H1 (cell line): Measurements from ENCODE around the gene ANKS1B. TPM values are rescaled to one million over a fixed set of nuclear protein-coding genes. Genes with fewer than 3 reads are reported as not detected.

ENCODE experiments used
- CTCF ChIA-PET: fragments of 300-600 bp; sonication (Branson Sonifier 250); formaldehyde crosslinking; loops from one replicate; lab custom pipeline; 2021; ENCODE audit not compliant: partially characterized antibody; lab: Charles Lee
- POLR2A ChIA-PET: fragments of 300-600 bp; sonication (Branson Sonifier 250); formaldehyde crosslinking; loops from one replicate; lab custom pipeline; 2021; ENCODE audit warnings: inconsistent platforms; ENCODE audit not compliant: partially characterized antibody; lab: Charles Lee
- DNase-seq, 2 experiments: peaks; one replicate each; pipeline versions ENCODE4 v3.0.0 to v3.0.0-alpha.2; 2010 to 2022; ENCODE audit warnings: low spot score in 2 of 2, low read depth in 1 of 2, mixed read lengths in 1 of 2
- FAIRE-seq: peaks from 2 replicates; lab custom pipeline; 2011; peaks lifted over from hg19 to GRCh38; lab: Jason Lieb, UNC
- H2AFZ ChIP-seq: 2 replicates; pipeline ENCODE4 v1.8.1; 2012; ENCODE audit warnings: low read length, inconsistent platforms
- H2AK5ac ChIP-seq: 2 replicates; pipeline ENCODE4 v1.6.1; 2013; ENCODE audit warnings: low read depth, low read length
- H2BK120ac ChIP-seq: replicated peaks from 2 replicates; pipeline ENCODE3; 2013; ENCODE audit warnings: low read depth, low read length, inconsistent platforms
- H2BK12ac ChIP-seq: 2 replicates; pipeline ENCODE4 v1.6.1; 2013; ENCODE audit warnings: low read depth, low read length
- H2BK15ac ChIP-seq: 2 replicates; pipeline ENCODE4 v1.6.1; 2013; ENCODE audit warnings: low read length
- H2BK20ac ChIP-seq: 2 replicates; pipeline ENCODE4 v1.6.1; 2013; ENCODE audit warnings: low read length
- H2BK5ac ChIP-seq: 2 replicates; pipeline ENCODE4 v1.6.1; 2013; ENCODE audit warnings: low read depth, low read length
- H3K14ac ChIP-seq: 2 replicates; pipeline ENCODE4 v1.6.1; 2013; ENCODE audit warnings: inconsistent platforms; ENCODE audit not compliant: insufficient read length
- H3K18ac ChIP-seq: 2 replicates; pipeline ENCODE4 v1.6.1; 2013; ENCODE audit warnings: low read length; ENCODE audit errors: extremely low read depth
- H3K23ac ChIP-seq: 2 replicates; pipeline ENCODE4 v1.6.1; 2013; ENCODE audit warnings: inconsistent platforms; ENCODE audit not compliant: insufficient read length
- H3K23me2 ChIP-seq: 2 replicates; pipeline ENCODE4 v1.6.1; 2013; ENCODE audit warnings: low read depth, low read length
- H3K27ac ChIP-seq: 2 replicates; pipeline ENCODE4 v1.6.1; 2011; ENCODE audit warnings: low read depth, low read length, inconsistent platforms
- H3K27me3 ChIP-seq, 4 experiments: replicated peaks in 1 of 4; 1 replicate in 1 of 4; 2 replicates in 3 of 4; pipeline versions ENCODE4 v1.6.1 to v1.8.1; 2011 to 2013; ENCODE audit warnings: low read length in 3 of 4, mild to moderate bottlenecking in 3 of 4, inconsistent platforms in 2 of 4, mixed read lengths in 2 of 4, moderate library complexity in 1 of 4; ENCODE audit not compliant: control insufficient read depth in 3 of 4, insufficient read depth in 3 of 4; ENCODE audit errors: extremely low read depth in 1 of 4
- H3K36me3 ChIP-seq, 4 experiments: 2 replicates each; pipeline versions ENCODE4 v1.6.1 to v1.8.1; 2011 to 2013; ENCODE audit warnings: mild to moderate bottlenecking in 4 of 4, low read length in 3 of 4, moderate library complexity in 2 of 4, control low read depth in 1 of 4, inconsistent platforms in 1 of 4; ENCODE audit not compliant: insufficient read depth in 4 of 4, control insufficient read depth in 2 of 4
- H3K4ac ChIP-seq: replicated peaks from 2 replicates; pipeline ENCODE3; 2013; ENCODE audit warnings: low read length, low read depth, mixed read lengths, inconsistent platforms; ENCODE audit not compliant: insufficient read length
- H3K4me1 ChIP-seq, 4 experiments: replicated peaks in 1 of 4; 1 replicate in 1 of 4; 2 replicates in 3 of 4; pipeline versions ENCODE4 v1.6.1 to v1.8.1; 2011 to 2013; ENCODE audit warnings: low read length in 3 of 4, inconsistent platforms in 2 of 4, mixed read lengths in 1 of 4; ENCODE audit not compliant: insufficient read depth in 4 of 4, control insufficient read depth in 3 of 4
- H3K4me2 ChIP-seq, 2 experiments: 2 replicates each; pipeline versions ENCODE4 v1.6.1 to v1.8.1; 2011 to 2013; ENCODE audit warnings: low read depth in 2 of 2, low read length in 2 of 2, control low read depth in 1 of 2, inconsistent platforms in 1 of 2, mild to moderate bottlenecking in 1 of 2; ENCODE audit not compliant: insufficient read depth in 1 of 2
- H3K4me3 ChIP-seq, 4 experiments: fragments of 200-600, 300-600 bp in 1 of 4; sonication (generic), shearing (Covaris generic), sonication (Bioruptor Twin) in 1 of 4; 2 replicates each; pipeline versions ENCODE4 v1.5.1 to v1.8.1; 2011 to 2016; ENCODE audit warnings: low read length in 4 of 4, low read depth in 3 of 4, control low read depth in 2 of 4, inconsistent platforms in 2 of 4, mild to moderate bottlenecking in 2 of 4, mixed read lengths in 1 of 4, moderate library complexity in 1 of 4; ENCODE audit not compliant: insufficient read depth in 2 of 4; ENCODE audit errors: extremely low read depth in 1 of 4
- H3K56ac ChIP-seq: replicated peaks from 2 replicates; pipeline ENCODE3; 2013; ENCODE audit warnings: low read depth, mild to moderate bottlenecking, mixed read lengths, low read length, inconsistent platforms; ENCODE audit not compliant: insufficient read length
- H3K79me1 ChIP-seq: 2 replicates; pipeline ENCODE4 v1.6.1; 2013; ENCODE audit warnings: low read depth, low read length, control low read depth
- H3K79me2 ChIP-seq, 2 experiments: 2 replicates each; pipeline versions ENCODE4 v1.6.1 to v1.8.1; 2012 to 2013; ENCODE audit warnings: low read length in 2 of 2, mild to moderate bottlenecking in 2 of 2, inconsistent platforms in 1 of 2; ENCODE audit not compliant: insufficient read depth in 2 of 2, control insufficient read depth in 1 of 2
- H3K9ac ChIP-seq, 4 experiments: replicated peaks in 1 of 4; 1 replicate in 1 of 4; 2 replicates in 3 of 4; pipeline versions ENCODE4 v1.6.1 to v1.8.1; 2011 to 2013; ENCODE audit warnings: low read depth in 3 of 4, low read length in 3 of 4, control low read depth in 2 of 4, mild to moderate bottlenecking in 2 of 4, moderate library complexity in 2 of 4, inconsistent platforms in 1 of 4; ENCODE audit errors: extremely low read depth in 1 of 4
- H3K9me3 ChIP-seq, 2 experiments: 2 replicates each; pipeline versions ENCODE4 v1.6.1 to v1.8.1; 2012 to 2013; ENCODE audit warnings: mild to moderate bottlenecking in 2 of 2, moderate library complexity in 2 of 2, control low read depth in 1 of 2, inconsistent platforms in 1 of 2, low read depth in 1 of 2, low read length in 1 of 2, mixed read lengths in 1 of 2; ENCODE audit not compliant: insufficient read depth in 2 of 2
- H4K20me1 ChIP-seq, 2 experiments: replicated peaks in 1 of 2; 2 replicates each; pipeline versions ENCODE3 to v1.8.1; 2011 to 2013; ENCODE audit warnings: inconsistent platforms in 2 of 2, low read length in 2 of 2, mild to moderate bottlenecking in 1 of 2; ENCODE audit not compliant: insufficient read depth in 2 of 2, control insufficient read depth in 1 of 2
- H4K5ac ChIP-seq: 2 replicates; pipeline ENCODE4 v1.6.1; 2013; ENCODE audit warnings: low read length, low read depth, mixed read lengths, inconsistent platforms; ENCODE audit not compliant: insufficient read length
- H4K8ac ChIP-seq: 2 replicates; pipeline ENCODE4 v1.8.0; 2013; ENCODE audit warnings: mild to moderate bottlenecking, moderate library complexity, low read length, inconsistent platforms; ENCODE audit not compliant: insufficient read depth; ENCODE audit errors: extremely low read depth
- H4K91ac ChIP-seq: replicated peaks from 2 replicates; pipeline ENCODE3; 2013; ENCODE audit warnings: low read length, mixed read lengths, inconsistent platforms; ENCODE audit not compliant: insufficient read length
- BRCA1 ChIP-seq: IDR thresholded peaks from 2 replicates; pipeline ENCODE4 v1.6.1; 2012; ENCODE audit warnings: low read depth, low read length, improper control_type of control experiment
- CEBPB ChIP-seq: IDR thresholded peaks from 2 replicates; pipeline ENCODE4 v1.6.1; 2012; ENCODE audit warnings: low read depth, low read length
- EGR1 ChIP-seq: IDR thresholded peaks from 2 replicates; pipeline ENCODE4 v1.6.1; 2011; ENCODE audit warnings: low read depth, low read length, borderline replicate concordance
- FOSL1 ChIP-seq: IDR thresholded peaks from 2 replicates; pipeline ENCODE4 v1.6.1; 2011; ENCODE audit warnings: mild to moderate bottlenecking, low read depth, low read length, moderate library complexity; ENCODE audit not compliant: insufficient read depth
- KDM4A ChIP-seq: IDR thresholded peaks from one replicate; pipeline ENCODE4 v1.7.1; 2012; ENCODE audit warnings: low read depth, mild to moderate bottlenecking, moderate library complexity, low read length, inconsistent platforms; ENCODE audit not compliant: severe bottlenecking
- RXRA ChIP-seq: IDR thresholded peaks from 2 replicates; pipeline ENCODE4 v1.6.1; 2011; ENCODE audit warnings: low read depth, mild to moderate bottlenecking, low read length, moderate library complexity; ENCODE audit not compliant: insufficient read depth
- SP2 ChIP-seq: IDR thresholded peaks from 2 replicates; pipeline ENCODE4 v1.6.1; 2012; ENCODE audit warnings: mild to moderate bottlenecking, low read length, inconsistent platforms
- TEAD4 ChIP-seq: IDR thresholded peaks from 2 replicates; pipeline ENCODE4 v1.6.1; 2012; ENCODE audit warnings: low read depth, low read length, inconsistent platforms, mixed read lengths
- YY1 ChIP-seq: IDR thresholded peaks from 2 replicates; pipeline ENCODE4 v1.6.1; 2011; ENCODE audit warnings: low read depth, mild to moderate bottlenecking, low read length
- ZNF274 ChIP-seq: IDR thresholded peaks from 2 replicates; pipeline ENCODE4 v1.7.0; 2012; ENCODE audit warnings: low read length, borderline replicate concordance; ENCODE audit errors: extremely low read depth
- WGBS, 2 experiments: shearing (Covaris generic) in 1 of 2; methylation state at CpG; one replicate each; pipeline versions ENCODE4 v1.1.6 to v1.1.7; 2013 to 2015; ENCODE audit warnings: low lambda C conversion rate in 2 of 2, mixed read lengths in 2 of 2, inconsistent platforms in 1 of 2, low coverage in 1 of 2, missing lambda C conversion rate in 1 of 2; ENCODE audit not compliant: insufficient replicate concordance in 2 of 2, insufficient coverage in 1 of 2, insufficient read length in 1 of 2; ENCODE audit errors: extremely low coverage in 1 of 2, missing lambda C conversion rate in 1 of 2; 5-methylcytosine and 5-hydroxymethylcytosine counted together
- polyA plus RNA-seq, 7 experiments: library from polyadenylated mRNA; depleted of rRNA in 3 of 7; stranded (reverse) in 5 of 7; unstranded in 2 of 7; fragments of >200 nt in 5 of 7; fragments of 200-250 nt in 2 of 7; gene quantifications; 1 replicate in 5 of 7; 2 replicates in 1 of 7; 4 replicates in 1 of 7; pipeline versions ENCODE4 v1.2.1 to v1.2.3, GENCODE V29; 2011 to 2013; ENCODE audit warnings: missing spikeins in 2 of 7, mixed read lengths in 2 of 7
- total RNA-seq: library from RNA; stranded (reverse); fragmentation: NEBNext Ultra II Directional; extraction: Animal tissue kit (Norgen Biotek cat#: 25700); gene quantifications from 2 replicates; pipeline ENCODE4 v1.2.1, GENCODE V29; 2021
- TF ChIP-seq, protein P1 (sequence below): IDR thresholded peaks from 2 replicates; pipeline ENCODE4 v1.6.1; 2012; ENCODE audit warnings: inconsistent platforms

The ANKS1B gene
- total and polyA plus RNA-seq, 2 of the 8 experiments (the other 6 are each of a cell fraction or from before 2014, with no cell fraction given) = 2.7 to 6.1 TPM

DNA sequence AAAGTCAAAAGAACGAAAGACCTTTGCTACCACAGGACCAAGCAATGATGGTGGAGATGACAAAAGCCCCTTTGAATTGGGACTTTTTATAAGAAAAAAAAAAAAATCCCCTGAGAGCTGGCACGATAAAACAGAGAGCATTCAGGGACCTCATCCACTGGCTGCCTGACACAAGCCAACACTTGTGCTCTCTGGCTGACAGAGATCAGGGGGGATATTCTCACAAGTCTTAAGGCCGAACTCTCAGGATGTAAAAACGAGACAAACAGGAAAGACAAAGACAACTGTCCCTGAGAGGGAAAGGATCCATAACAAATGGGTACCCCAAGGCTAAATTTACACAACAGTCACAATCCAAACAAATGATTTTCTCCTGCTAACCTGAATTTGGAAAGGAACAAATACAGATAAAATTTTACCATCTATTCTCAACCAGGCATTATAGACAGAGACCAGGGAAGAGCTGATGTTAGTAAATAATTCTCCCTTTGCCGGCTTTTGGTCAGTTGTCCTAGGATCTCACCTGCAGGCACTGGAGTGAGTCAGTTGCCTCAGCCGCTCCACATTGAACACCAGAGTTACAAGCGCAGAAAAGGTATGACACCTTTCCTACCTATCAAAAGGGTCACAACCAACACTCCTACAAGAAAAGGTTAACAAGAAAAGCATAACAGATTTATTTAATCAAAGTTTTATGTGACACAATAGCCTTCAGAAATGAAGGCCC is 375.1 kb downstream of the ANKS1B start:
- H3K14ac ChIP-seq = no peak overlapping the region
- H2BK20ac ChIP-seq = no peak overlapping the region
- no peak overlapping the region; the same call in 1 of the 2 replicates for H3K18ac ChIP-seq
- CTCF ChIA-PET = interaction anchor here (1.2 kb wide), 1 partner anchor 11 kb away, joined by 6 read pairs; no protein-coding TSS in a partner anchor
- H4K91ac ChIP-seq = no peak overlapping the region
- no peak overlapping the region for H2BK15ac ChIP-seq
- peak overlapping the region; percentile 29 to 33; a peak in 3 of 4 replicates for H3K4me2 ChIP-seq
- H3K23ac ChIP-seq = no peak overlapping the region
- no peak overlapping the region for H2BK120ac ChIP-seq
- H3K79me1 ChIP-seq = no peaks in the 10 kb centered on the region
- H4K5ac ChIP-seq = no peak overlapping the region
- H2AFZ ChIP-seq = no peak overlapping the region
- H3K4me3 ChIP-seq = peak overlapping the region in 1 of 4 experiments; percentile 12; a peak in 1 of 8 replicates
- H4K8ac ChIP-seq = no peak overlapping the region
- H2BK5ac ChIP-seq = no peak overlapping the region
- peaks cover 0 to 13% (median 4%) of the 10 kb centered on the region in 4 experiments; a peak in 5 of 7 replicates for H3K4me1 ChIP-seq
- FAIRE-seq (peak; percentile 84), DNase-seq (no peak)
- no peaks in the 10 kb centered on the region for H3K9me3 ChIP-seq
- no peak overlapping the region for H2AK5ac ChIP-seq
- POLR2A ChIA-PET = no interaction called here
- H3K56ac ChIP-seq = no peak overlapping the region
- H3K4ac ChIP-seq = no peak overlapping the region
- no peaks in the 10 kb centered on the region for H3K79me2 ChIP-seq
- H3K23me2 ChIP-seq = no peaks in the 10 kb centered on the region; the same call in 1 of the 2 replicates
- H3K36me3 ChIP-seq = no peaks in the 10 kb centered on the region
- no peak overlapping the region for H3K27ac ChIP-seq
- H3K9ac ChIP-seq = no peak overlapping the region
- WGBS, 2 experiments = 44% methylated on average over 7 of the region's 7 CpGs; no CpG with 5 or more reads in 1 of the 2 experiments
- no peaks in the 10 kb centered on the region for H4K20me1 ChIP-seq
- peaks cover 0 to 4% (median 0%) of the 10 kb centered on the region in 4 experiments; a peak in 2 of 7 replicates for H3K27me3 ChIP-seq
- no peak overlapping the region; the same call in 1 of the 2 replicates for H2BK12ac ChIP-seq
- TF ChIP-seq BRCA1 (no peak), KDM4A (no peak), FOSL1 (no peak), RXRA (no peak), TEAD4 (no peak), ZNF274 (no peak), YY1 (no peak), EGR1 (no peak), SP2 (no peak), CEBPB (no peak)
- TF ChIP-seq, protein P1, sequence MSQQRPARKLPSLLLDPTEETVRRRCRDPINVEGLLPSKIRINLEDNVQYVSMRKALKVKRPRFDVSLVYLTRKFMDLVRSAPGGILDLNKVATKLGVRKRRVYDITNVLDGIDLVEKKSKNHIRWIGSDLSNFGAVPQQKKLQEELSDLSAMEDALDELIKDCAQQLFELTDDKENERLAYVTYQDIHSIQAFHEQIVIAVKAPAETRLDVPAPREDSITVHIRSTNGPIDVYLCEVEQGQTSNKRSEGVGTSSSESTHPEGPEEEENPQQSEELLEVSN = no peak
